Measurements from ENCODE around the gene MRPL36.

The MRPL36 gene

DNA sequence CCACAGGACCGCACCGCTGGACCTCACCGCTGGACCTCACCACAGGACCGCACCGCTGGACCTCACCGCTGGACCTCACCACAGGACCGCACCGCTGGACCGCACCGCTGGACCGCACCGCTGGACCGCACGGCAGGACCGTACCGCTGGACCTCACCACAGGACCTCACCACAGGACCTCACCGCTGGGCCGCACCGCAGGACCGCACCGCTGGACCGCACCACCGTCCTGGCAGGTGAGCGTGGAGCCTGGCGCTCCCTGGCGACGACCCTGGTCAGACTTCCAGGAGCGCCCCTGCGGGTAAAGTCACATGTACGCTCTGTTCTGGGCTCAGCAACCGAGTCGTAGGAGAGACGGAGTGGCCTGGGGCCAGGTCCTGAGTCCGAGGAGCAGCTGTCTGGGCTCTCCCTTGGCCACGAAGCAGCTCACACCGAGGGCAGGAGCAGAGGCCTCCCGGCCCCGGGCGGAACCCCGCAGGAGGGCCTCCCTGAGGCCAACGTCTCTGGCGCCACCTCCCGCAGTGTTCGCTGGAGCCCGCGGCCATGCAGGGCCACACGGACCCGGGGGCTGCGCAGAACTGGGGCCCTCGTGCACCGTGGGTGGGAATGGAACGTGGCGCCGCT, 30.5 kb downstream of the MRPL36 start:
- no peak overlapping the region for H3K27ac ChIP-seq
- no peak for TF ChIP-seq ZFX (IDR thresholded peaks at IDR 0.05; ENCODE audit: borderline replicate concordance)
- TF ChIP-seq, protein P1, sequence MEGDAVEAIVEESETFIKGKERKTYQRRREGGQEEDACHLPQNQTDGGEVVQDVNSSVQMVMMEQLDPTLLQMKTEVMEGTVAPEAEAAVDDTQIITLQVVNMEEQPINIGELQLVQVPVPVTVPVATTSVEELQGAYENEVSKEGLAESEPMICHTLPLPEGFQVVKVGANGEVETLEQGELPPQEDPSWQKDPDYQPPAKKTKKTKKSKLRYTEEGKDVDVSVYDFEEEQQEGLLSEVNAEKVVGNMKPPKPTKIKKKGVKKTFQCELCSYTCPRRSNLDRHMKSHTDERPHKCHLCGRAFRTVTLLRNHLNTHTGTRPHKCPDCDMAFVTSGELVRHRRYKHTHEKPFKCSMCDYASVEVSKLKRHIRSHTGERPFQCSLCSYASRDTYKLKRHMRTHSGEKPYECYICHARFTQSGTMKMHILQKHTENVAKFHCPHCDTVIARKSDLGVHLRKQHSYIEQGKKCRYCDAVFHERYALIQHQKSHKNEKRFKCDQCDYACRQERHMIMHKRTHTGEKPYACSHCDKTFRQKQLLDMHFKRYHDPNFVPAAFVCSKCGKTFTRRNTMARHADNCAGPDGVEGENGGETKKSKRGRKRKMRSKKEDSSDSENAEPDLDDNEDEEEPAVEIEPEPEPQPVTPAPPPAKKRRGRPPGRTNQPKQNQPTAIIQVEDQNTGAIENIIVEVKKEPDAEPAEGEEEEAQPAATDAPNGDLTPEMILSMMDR (IDR thresholded peaks at IDR 0.05): no peak

DNA sequence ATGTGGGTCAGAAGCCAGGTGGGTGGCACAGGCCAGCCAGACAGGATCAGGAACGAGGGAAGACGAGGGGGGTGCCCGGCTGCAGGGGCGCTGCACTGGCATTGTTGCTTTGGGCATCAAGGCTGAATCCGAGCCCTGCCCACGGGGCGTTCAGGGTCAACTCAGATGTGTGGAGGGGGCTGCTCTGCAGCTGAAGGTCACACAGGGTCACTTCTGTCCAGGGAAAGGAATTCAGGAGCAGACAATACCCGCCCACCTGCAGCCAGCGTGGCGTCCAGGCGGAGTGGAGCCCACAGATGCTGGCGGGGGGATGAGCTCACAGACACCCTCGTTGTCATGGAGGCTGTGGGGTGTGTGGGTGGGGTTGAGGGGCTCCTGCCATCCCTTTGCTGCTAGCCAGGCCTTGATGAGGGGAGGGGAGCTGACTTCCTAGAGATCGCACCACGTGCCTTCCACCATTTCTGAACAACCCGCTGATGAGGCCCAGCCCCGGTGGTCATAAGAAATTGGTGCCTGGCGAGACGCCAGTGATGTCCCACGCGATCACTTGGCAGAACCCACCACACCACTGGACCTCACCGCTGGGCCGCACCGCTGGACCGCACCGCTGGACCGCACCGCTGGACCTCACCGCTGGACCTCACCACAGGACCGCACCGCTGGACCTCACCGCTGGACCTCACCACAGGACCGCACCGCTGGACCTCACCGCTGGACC, 31.2 kb downstream of the MRPL36 start:
- TF ChIP-seq, protein P1 (IDR thresholded peaks at IDR 0.05): no peak
- no peak for TF ChIP-seq ZFX (IDR thresholded peaks at IDR 0.05; ENCODE audit: borderline replicate concordance)
- no peak overlapping the region for H3K27ac ChIP-seq

DNA sequence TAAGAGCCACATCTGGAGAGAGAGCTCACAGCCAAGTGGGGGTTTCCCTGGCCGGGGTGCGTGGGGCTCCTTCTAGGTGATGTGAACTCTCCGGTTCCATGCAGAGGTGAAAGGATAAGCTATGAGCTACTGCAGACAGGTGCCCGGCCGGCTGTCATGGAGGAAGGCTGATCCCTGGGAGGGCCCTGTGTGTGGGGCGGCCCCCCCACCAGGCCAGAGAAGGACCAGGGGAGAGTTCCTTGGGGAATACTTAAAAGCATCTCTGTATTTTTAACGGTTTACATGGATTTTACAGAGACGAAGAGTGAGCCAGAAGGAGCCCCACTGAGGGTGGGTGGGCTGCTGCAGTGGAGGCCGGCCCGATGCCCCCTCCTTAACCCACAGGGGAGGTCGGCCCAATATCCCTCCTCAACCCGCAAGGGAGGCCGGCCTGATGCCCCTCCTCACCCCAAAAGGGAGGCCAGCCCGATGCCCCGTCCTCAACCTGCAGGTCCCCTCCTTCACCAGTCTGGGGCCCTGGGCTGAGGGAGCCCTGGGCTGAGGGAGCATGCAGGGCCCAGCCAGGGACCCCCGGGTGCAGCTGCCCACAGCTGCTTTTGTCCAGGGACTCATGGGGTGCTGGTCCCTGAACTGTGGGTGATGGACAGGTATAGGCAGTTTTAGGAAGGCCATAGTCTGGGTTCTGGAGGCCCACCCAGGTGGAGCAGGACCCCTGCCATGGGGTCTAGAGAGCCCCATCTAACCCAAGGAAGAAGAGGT, 31.9 kb downstream of the MRPL36 start:
- no peak for TF ChIP-seq ZFX (IDR thresholded peaks at IDR 0.05; ENCODE audit: borderline replicate concordance)
- TF ChIP-seq, protein P1 (IDR thresholded peaks at IDR 0.05): no peak
- H3K27ac ChIP-seq: no peak overlapping the region

DNA sequence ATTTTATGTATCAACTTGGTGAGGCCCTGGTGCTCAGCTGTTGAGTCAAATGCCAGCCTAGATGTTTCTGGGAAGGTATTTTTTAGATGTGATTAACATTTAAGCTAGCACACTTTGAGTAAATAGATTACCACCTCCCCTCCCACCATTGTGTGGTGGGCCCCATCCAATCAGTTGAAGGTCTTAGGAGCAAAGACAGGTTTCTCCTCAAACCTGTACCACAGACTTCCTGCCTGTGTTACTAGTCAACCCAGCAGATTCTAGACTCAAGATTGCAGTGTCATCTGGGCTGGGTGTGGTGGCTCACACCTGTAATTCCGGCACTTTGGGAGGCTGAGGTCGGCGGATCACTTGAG, 33.8 kb downstream of the MRPL36 start:
- TF ChIP-seq, protein P1 (IDR thresholded peaks at IDR 0.05): no peak
- no peak for TF ChIP-seq ZFX (IDR thresholded peaks at IDR 0.05; ENCODE audit: borderline replicate concordance)
- no peak overlapping the region for H3K27ac ChIP-seq

DNA sequence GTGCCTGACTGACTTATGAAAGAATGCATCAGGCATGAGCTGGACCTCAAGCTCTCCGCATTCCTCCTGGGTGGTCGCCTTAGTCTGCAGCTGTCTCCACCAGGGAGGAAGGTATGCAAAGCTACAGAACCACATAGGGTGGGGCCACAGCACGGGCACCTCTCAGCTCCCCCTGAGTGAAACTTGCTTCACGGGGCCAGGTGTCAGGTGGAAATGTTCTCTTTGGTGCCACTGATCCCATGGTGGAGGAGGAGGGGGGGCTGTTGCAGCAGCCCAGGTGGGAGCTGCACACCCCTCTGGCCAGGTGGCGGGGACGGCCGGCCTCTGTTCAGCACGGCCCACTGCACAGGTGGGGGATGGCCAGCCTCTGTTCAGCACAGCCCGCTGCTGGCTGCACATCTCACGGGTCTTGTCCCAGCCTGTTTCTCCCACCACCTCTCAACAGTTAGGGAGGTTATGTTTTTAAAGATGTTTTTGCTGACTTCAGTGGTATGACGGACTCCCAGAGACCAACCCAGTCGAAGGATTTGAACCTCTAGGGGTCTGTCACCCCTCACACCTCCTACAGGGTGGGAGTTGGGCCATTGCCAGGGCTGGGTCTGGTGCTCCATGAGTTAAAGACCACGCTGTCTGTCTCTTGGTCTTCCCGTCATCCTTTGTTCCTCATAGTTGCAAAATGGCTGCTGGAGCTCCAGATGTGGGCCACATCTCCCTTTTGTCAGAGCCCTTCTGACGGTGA, 34.3 kb downstream of the MRPL36 start:
- TF ChIP-seq ZFX (IDR thresholded peaks at IDR 0.05; ENCODE audit: borderline replicate concordance): no peak
- TF ChIP-seq, protein P1 (IDR thresholded peaks at IDR 0.05): no peak
- H3K27ac ChIP-seq: no peak overlapping the region

DNA sequence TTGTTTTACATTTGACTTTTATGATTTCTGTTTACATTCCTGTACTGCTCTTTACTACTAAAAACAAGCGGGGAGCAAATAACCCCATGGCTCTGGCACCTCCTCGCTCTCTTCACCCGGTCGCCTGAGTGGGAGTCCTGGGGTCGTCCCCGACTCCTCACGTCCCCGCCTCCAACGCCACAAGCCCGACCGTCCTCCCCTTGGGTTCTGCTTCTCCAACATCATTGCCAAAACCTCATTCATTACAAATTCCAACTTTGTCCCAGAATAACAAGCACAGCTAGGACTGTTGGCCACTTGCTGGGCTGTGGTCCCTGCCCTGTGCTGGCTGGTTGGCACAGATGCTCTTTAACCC, 35.1 kb downstream of the MRPL36 start:
- H3K27ac ChIP-seq: no peak overlapping the region
- TF ChIP-seq, protein P1 (IDR thresholded peaks at IDR 0.05): no peak
- no peak for TF ChIP-seq ZFX (IDR thresholded peaks at IDR 0.05; ENCODE audit: borderline replicate concordance)
